GM20000 (cell line): ENCODE data around the gene PPP4C.

Experiments used
- DNase-seq: peaks from one replicate; pipeline ENCODE4 v3.0.0; 2012; ENCODE audit warnings: low spot score
- CTCF ChIP-seq: IDR thresholded peaks from 2 replicates; pipeline ENCODE4 v1.5.1; 2012; ENCODE audit warnings: mild to moderate bottlenecking, control low read depth; ENCODE audit errors: extremely low read depth, missing control alignments

PPP4C gene

GRCh38 chr16:30049871-30050270 lies 25.9 kb upstream of the PPP4C start:
- TF ChIP-seq CTCF: no peak
- no peak for DNase-seq

GRCh38 chr16:30051518-30051917 lies 24.3 kb upstream of the PPP4C start:
- TF ChIP-seq CTCF: no peak
- DNase-seq: no peak

GRCh38 chr16:30052671-30053372 lies 23.0 kb upstream of the PPP4C start:
- no peak for TF ChIP-seq CTCF
- peak; percentile 93 for DNase-seq

- no peak for DNase-seq
- TF ChIP-seq CTCF: no peak
Measured at GRCh38 chr16:30053376-30054015, 22.3 kb upstream of the PPP4C start.

GRCh38 chr16:30054451-30054850 lies 21.3 kb upstream of the PPP4C start:
- DNase-seq: no peak
- TF ChIP-seq CTCF: no peak

- DNase-seq: peak; percentile 67
Measured at GRCh38 chr16:30054959-30055553, 20.7 kb upstream of the PPP4C start.

More at GRCh38 chr16:30054959-30055553, 20.7 kb upstream of the PPP4C start:
- TF ChIP-seq CTCF: peak; percentile 78
